Gastroesophageal sphincter (tissue), 4 donors: Measurements from ENCODE around the gene CALR3. TPM values are rescaled to one million over a fixed set of nuclear protein-coding genes. Genes with fewer than 3 reads are reported as not detected.

ENCODE experiments used
- ATAC-seq: fragments of 150-250 bp; one replicate; pipeline ENCODE4 v1.9.1; 2016; ENCODE audit warnings: mild to moderate bottlenecking, moderate library complexity
- H3K27ac ChIP-seq, 4 donors: fragments of 200-600 bp; sonication (generic) in 3 of 4; 1 replicate in 3 of 4; 2 replicates in 1 of 4; pipeline ENCODE4 v1.5.1; 2016 to 2019
- H3K27me3 ChIP-seq: fragments of 200-600 bp; sonication (generic); one replicate; pipeline ENCODE4 v1.5.1; 2019
- H3K36me3 ChIP-seq, 2 donors: fragments of 200-600 bp; sonication (generic); one replicate each; pipeline ENCODE4 v1.5.1; 2019; ENCODE audit warnings: control low read depth in 1 of 2
- H3K4me1 ChIP-seq, 3 donors: fragments of 200-600 bp; sonication (generic); 1 replicate in 2 of 3; 2 replicates in 1 of 3; pipeline ENCODE4 v1.5.1; 2016 to 2019; ENCODE audit warnings: control low read depth in 2 of 3
- H3K4me3 ChIP-seq, 2 donors: fragments of 200-600 bp; sonication (generic); one replicate each; pipeline ENCODE4 v1.5.1; 2019; ENCODE audit warnings: mild to moderate bottlenecking in 1 of 2, moderate library complexity in 1 of 2
- H3K9me3 ChIP-seq, 3 donors: fragments of 200-600 bp; sonication (generic); one replicate each; pipeline ENCODE4 v1.5.1; 2017 to 2019; ENCODE audit warnings: control low read depth in 2 of 3
- CTCF ChIP-seq, 4 experiments: fragments of 200-600 bp in 2 of 4; fragments of 450-650 bp in 2 of 4; sonication (generic) in 1 of 4; IDR thresholded peaks; one replicate each; pipeline ENCODE4 v1.5.1; 2017 to 2019; ENCODE audit warnings: antibody characterized with exemption in 4 of 4, mild to moderate bottlenecking in 2 of 4, moderate library complexity in 2 of 4
- EP300 ChIP-seq: sonication (generic); formaldehyde crosslinking; IDR thresholded peaks from one replicate; pipeline ENCODE4 v1.6.1; 2017; ENCODE audit warnings: antibody characterized with exemption, mild to moderate bottlenecking
- POLR2A ChIP-seq, 2 donors: fragments of 450-650 bp; IDR thresholded peaks; one replicate each; pipeline ENCODE4 v1.6.1; 2017; ENCODE audit warnings: antibody characterized with exemption in 2 of 2, mild to moderate bottlenecking in 2 of 2, moderate library complexity in 1 of 2
- POLR2AphosphoS5 ChIP-seq: sonication (generic); formaldehyde crosslinking; IDR thresholded peaks from one replicate; pipeline ENCODE4 v1.6.1; 2017; ENCODE audit warnings: antibody characterized with exemption
- WGBS, 2 donors: methylation state at CpG; one replicate each; pipeline ENCODE4 v1.1.5; 2018; ENCODE audit warnings: low coverage in 1 of 2; 5-methylcytosine and 5-hydroxymethylcytosine counted together
- small RNA-seq, 4 donors: library from RNA; depleted of rRNA; stranded (forward); fragments of <200 nt; gene quantifications; one replicate each; pipeline ENCODE3, GENCODE V24; 2016
- total RNA-seq, 4 donors: library from RNA; depleted of rRNA; stranded (reverse); fragments of >200 nt; gene quantifications; one replicate each; pipeline ENCODE4 v1.1.0, GENCODE V29; 2016

The CALR3 gene
- total RNA-seq, 4 donors from 2014 or later, result not detected

GRCh38 chr19:16435238-16435917, 60.6 kb downstream of the CALR3 start:
- Histone ChIP-seq H3K36me3 (peaks cover 0 to 94% of the 10 kb centered on the region in 2 donors), H3K4me1 (peaks cover 0 to 46% (median 17%) of the 10 kb centered on the region in 3 donors), H3K4me3 (no peak overlapping the region), H3K9me3 (no peaks in the 10 kb centered on the region), H3K27ac (peak overlapping the region in 3 of 4 donors; percentile 72 to 75 (median 74)), H3K27me3 (no peaks in the 10 kb centered on the region)
- WGBS, 2 donors, result 35 to 50% methylated on average over 6 to 9 of the region's 11 CpGs
- ATAC-seq, result peak; percentile 90
- TF ChIP-seq EP300, result no peak
- TF ChIP-seq CTCF (IDR thresholded peaks at IDR 0.05), result no peak
- peak; percentile 54 for TF ChIP-seq POLR2AphosphoS5
- no peak for TF ChIP-seq POLR2A (IDR thresholded peaks at IDR 0.05)

GRCh38 chr19:16433986-16434385, 62.0 kb downstream of the CALR3 start:
- WGBS, 2 donors, result 100% methylated on average over 1 to 3 of the region's 3 CpGs
- Histone ChIP-seq H3K9me3 (no peaks in the 10 kb centered on the region), H3K4me1 (peaks cover 0 to 44% (median 17%) of the 10 kb centered on the region in 3 donors), H3K27me3 (no peaks in the 10 kb centered on the region), H3K27ac (peak overlapping the region in 1 of 4 donors; percentile 75), H3K36me3 (peaks cover 0 to 97% of the 10 kb centered on the region in 2 donors), H3K4me3 (no peak overlapping the region)
- TF ChIP-seq POLR2AphosphoS5 (no peak), POLR2A (IDR thresholded peaks at IDR 0.05) (no peak), EP300 (no peak), CTCF (IDR thresholded peaks at IDR 0.05) (no peak)
- no peak for ATAC-seq

- no peak overlapping the region for H3K4me3 ChIP-seq
- H3K27ac ChIP-seq, result peak overlapping the region in 2 of 4 donors; percentile 3 to 51
- WGBS, 2 donors, result no CpG with 5 or more reads among the region's 3 CpGs
- H3K36me3 ChIP-seq, result peaks cover 0 to 99% of the 10 kb centered on the region in 2 donors
- H3K4me1 ChIP-seq, result peaks cover 0 to 18% (median 0%) of the 10 kb centered on the region in 3 donors
- H3K27me3 ChIP-seq, result no peaks in the 10 kb centered on the region
- no peaks in the 10 kb centered on the region for H3K9me3 ChIP-seq
- no peak for ATAC-seq
- TF ChIP-seq CTCF (IDR thresholded peaks at IDR 0.05) (no peak), POLR2AphosphoS5 (no peak), EP300 (no peak), POLR2A (IDR thresholded peaks at IDR 0.05) (no peak)
These were observed 66.2 kb downstream of the CALR3 start for GRCh38 chr19:16429759-16430091.

GRCh38 chr19:16429066-16429758, 66.8 kb downstream of the CALR3 start:
- WGBS, 2 donors, result 20 to 60% methylated on average over 1 to 2 of the region's 13 CpGs
- Histone ChIP-seq H3K4me1 (peaks cover 0 to 13% (median 0%) of the 10 kb centered on the region in 3 donors), H3K27me3 (no peaks in the 10 kb centered on the region), H3K36me3 (peaks cover 0 to 99% of the 10 kb centered on the region in 2 donors), H3K27ac (peak overlapping the region in 3 of 4 donors; percentile 3 to 51 (median 35)), H3K4me3 (no peak overlapping the region), H3K9me3 (no peaks in the 10 kb centered on the region)
- no peak for TF ChIP-seq CTCF (IDR thresholded peaks at IDR 0.05)
- peak; percentile 55 for TF ChIP-seq POLR2AphosphoS5
- TF ChIP-seq EP300, result no peak
- ATAC-seq, result peak; percentile 70

Small RNA genes lying within 50 kb of the gene (small RNA-seq; reads per million reads assigned to genes)
- 0 reads per million in 4 donors for gene RN7SL146P

Other genes starting within 250 kb of the CALR3 start
- gene KLF2, start 171.3 kb downstream of the CALR3 start, total RNA-seq, result 10 to 100 TPM; 29.4 to 40.0 (median 34.9) TPM
- gene EPS15L1, start 24.2 kb downstream of the CALR3 start, total RNA-seq, result 10 to 100 TPM in 3 of 4 donors, 1 to 10 TPM in 1; 8.4 to 22.1 (median 15.2) TPM
- 10 to 100 TPM in 3 of 4 donors, 1 to 10 TPM in 1; 8.1 to 12.3 (median 11.9) TPM for gene C19orf44, start 227 bp upstream of the CALR3 start, total RNA-seq
- 10 to 100 TPM in 1 of 4 donors, 1 to 10 TPM in 3; 5.7 to 12.7 (median 6.6) TPM for gene CHERP, start 46.3 kb upstream of the CALR3 start, total RNA-seq
- 10 to 100 TPM; 24.9 to 35.5 (median 29.7) TPM for gene SLC35E1, start 76.2 kb upstream of the CALR3 start, total RNA-seq
- gene MED26, start 132.0 kb upstream of the CALR3 start, total RNA-seq, result 10 to 100 TPM in 1 of 4 donors, 1 to 10 TPM in 3; 5.8 to 10.5 (median 8.3) TPM
- 100 to 1,000 TPM in 1 of 4 donors, 10 to 100 TPM in 3; 73.4 to 112 (median 86.0) TPM for gene SMIM7, start 164.0 kb upstream of the CALR3 start, total RNA-seq
- gene TMEM38A, start 165.0 kb upstream of the CALR3 start, total RNA-seq, result 10 to 100 TPM in 1 of 4 donors, 1 to 10 TPM in 3; 7.1 to 18.8 (median 8.8) TPM
- gene NWD1, start 223.7 kb upstream of the CALR3 start, total RNA-seq, result 1 to 10 TPM in 1 of 4 donors, under 1 TPM in 2, not detected in 1; 0.15 to 1.4 (median 0.37) TPM